Measurements from ENCODE around the gene ERCC2.

DNA sequence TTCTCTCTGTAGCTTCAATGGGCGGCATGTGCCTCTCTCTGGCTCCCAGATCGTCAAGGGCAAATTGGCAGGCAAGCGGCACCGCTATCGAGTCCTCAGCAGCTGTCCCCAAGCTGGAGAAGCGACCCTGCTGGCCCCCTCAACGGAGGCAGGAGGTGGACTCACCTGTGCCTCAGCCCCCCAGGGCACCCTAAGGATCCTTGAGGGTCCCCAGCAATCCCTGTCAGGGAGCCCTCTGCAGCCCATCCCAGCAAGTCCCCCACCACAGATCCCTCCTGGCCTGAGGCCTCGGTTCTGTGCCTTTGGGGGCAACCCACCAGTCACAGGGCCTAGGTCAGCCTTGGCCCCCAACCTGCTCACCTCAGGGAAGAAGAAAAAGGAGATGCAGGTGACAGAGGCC lies 37.7 kb upstream of the ERCC2 start:
- no peak for TF ChIP-seq ZNF274 (IDR thresholded peaks at IDR 0.05; ENCODE audit: low read depth, low read length)
- TF ChIP-seq YY1 (IDR thresholded peaks at IDR 0.05; ENCODE audit: insufficient read depth, insufficient read length): no peak
- no peak for TF ChIP-seq SUZ12 (IDR thresholded peaks at IDR 0.05; ENCODE audit: extremely low read depth, insufficient read depth, insufficient read length)
